ENCODE measurements around the gene OTULIN. TPM values are rescaled to one million over a fixed set of nuclear protein-coding genes. Genes with fewer than 3 reads are reported as not detected.

The OTULIN gene
- total and polyA plus RNA-seq, 2 of the 13 experiments (the other 11 are each of a cell fraction or from before 2014, with no cell fraction given) = 7.0 to 34.8 TPM

DNA sequence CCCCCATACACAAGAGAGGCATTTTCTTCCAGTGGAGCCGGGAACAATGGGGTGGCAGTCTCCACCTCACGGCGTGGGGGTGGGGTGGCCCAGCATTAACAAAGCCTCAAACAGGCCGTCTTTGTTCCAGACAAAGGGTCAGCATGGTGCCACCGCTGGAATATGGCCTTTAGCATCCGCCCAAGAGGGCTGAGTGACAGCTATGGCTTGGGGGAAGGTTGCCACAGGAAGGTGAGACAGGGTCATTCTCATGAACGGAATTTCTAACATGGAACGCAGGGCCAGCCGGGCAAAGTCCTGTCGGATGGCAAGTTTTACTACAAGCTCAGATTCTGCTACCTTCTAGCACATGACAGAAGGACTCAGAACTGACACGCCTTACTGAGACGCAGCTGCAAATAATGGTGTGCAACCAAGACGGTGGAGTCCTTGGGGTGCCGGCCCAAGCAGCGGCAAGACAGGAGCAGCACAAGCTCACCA lies 64.0 kb downstream of the OTULIN start (continued):
- TF ChIP-seq TBL1XR1 (IDR thresholded peaks at IDR 0.05; ENCODE audit: borderline replicate concordance, low read length, partially characterized antibody) (peak; percentile 93), ZNF569 (CRISPR knock-in tag; IDR thresholded peaks at IDR 0.05; ENCODE audit: borderline replicate concordance) (no peak), ARNTL (CRISPR knock-in tag; IDR thresholded peaks at IDR 0.05) (no peak), NCOR1 (IDR thresholded peaks at IDR 0.05; ENCODE audit: borderline replicate concordance, low read length) (peak; percentile 99), ZNF446 (CRISPR knock-in tag; IDR thresholded peaks at IDR 0.05) (no peak), DNMT1 (CRISPR knock-in tag; IDR thresholded peaks at IDR 0.05) (no peak), ZNF335 (CRISPR knock-in tag; IDR thresholded peaks at IDR 0.05) (no peak), STAT5B (CRISPR knock-in tag; IDR thresholded peaks at IDR 0.05) (no peak), SETDB1 (CRISPR knock-in tag; IDR thresholded peaks at IDR 0.05; ENCODE audit: borderline replicate concordance) (no peak)
- TF ChIP-seq, protein P1, sequence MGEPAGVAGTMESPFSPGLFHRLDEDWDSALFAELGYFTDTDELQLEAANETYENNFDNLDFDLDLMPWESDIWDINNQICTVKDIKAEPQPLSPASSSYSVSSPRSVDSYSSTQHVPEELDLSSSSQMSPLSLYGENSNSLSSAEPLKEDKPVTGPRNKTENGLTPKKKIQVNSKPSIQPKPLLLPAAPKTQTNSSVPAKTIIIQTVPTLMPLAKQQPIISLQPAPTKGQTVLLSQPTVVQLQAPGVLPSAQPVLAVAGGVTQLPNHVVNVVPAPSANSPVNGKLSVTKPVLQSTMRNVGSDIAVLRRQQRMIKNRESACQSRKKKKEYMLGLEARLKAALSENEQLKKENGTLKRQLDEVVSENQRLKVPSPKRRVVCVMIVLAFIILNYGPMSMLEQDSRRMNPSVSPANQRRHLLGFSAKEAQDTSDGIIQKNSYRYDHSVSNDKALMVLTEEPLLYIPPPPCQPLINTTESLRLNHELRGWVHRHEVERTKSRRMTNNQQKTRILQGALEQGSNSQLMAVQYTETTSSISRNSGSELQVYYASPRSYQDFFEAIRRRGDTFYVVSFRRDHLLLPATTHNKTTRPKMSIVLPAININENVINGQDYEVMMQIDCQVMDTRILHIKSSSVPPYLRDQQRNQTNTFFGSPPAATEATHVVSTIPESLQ (CRISPR knock-in tag; conservative IDR thresholded peaks at IDR 0.05) = no peak
- TF ChIP-seq, protein P2, sequence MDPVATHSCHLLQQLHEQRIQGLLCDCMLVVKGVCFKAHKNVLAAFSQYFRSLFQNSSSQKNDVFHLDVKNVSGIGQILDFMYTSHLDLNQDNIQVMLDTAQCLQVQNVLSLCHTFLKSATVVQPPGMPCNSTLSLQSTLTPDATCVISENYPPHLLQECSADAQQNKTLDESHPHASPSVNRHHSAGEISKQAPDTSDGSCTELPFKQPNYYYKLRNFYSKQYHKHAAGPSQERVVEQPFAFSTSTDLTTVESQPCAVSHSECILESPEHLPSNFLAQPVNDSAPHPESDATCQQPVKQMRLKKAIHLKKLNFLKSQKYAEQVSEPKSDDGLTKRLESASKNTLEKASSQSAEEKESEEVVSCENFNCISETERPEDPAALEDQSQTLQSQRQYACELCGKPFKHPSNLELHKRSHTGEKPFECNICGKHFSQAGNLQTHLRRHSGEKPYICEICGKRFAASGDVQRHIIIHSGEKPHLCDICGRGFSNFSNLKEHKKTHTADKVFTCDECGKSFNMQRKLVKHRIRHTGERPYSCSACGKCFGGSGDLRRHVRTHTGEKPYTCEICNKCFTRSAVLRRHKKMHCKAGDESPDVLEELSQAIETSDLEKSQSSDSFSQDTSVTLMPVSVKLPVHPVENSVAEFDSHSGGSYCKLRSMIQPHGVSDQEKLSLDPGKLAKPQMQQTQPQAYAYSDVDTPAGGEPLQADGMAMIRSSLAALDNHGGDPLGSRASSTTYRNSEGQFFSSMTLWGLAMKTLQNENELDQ (CRISPR knock-in tag; IDR thresholded peaks at IDR 0.05; ENCODE audit: borderline replicate concordance) = no peak
- TF ChIP-seq, protein P3, sequence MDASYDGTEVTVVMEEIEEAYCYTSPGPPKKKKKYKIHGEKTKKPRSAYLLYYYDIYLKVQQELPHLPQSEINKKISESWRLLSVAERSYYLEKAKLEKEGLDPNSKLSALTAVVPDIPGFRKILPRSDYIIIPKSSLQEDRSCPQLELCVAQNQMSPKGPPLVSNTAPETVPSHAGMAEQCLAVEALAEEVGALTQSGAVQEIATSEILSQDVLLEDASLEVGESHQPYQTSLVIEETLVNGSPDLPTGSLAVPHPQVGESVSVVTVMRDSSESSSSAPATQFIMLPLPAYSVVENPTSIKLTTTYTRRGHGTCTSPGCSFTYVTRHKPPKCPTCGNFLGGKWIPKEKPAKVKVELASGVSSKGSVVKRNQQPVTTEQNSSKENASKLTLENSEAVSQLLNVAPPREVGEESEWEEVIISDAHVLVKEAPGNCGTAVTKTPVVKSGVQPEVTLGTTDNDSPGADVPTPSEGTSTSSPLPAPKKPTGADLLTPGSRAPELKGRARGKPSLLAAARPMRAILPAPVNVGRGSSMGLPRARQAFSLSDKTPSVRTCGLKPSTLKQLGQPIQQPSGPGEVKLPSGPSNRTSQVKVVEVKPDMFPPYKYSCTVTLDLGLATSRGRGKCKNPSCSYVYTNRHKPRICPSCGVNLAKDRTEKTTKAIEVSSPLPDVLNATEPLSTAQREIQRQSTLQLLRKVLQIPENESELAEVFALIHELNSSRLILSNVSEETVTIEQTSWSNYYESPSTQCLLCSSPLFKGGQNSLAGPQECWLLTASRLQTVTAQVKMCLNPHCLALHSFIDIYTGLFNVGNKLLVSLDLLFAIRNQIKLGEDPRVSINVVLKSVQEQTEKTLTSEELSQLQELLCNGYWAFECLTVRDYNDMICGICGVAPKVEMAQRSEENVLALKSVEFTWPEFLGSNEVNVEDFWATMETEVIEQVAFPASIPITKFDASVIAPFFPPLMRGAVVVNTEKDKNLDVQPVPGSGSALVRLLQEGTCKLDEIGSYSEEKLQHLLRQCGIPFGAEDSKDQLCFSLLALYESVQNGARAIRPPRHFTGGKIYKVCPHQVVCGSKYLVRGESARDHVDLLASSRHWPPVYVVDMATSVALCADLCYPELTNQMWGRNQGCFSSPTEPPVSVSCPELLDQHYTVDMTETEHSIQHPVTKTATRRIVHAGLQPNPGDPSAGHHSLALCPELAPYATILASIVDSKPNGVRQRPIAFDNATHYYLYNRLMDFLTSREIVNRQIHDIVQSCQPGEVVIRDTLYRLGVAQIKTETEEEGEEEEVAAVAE (CRISPR knock-in tag; IDR thresholded peaks at IDR 0.05; ENCODE audit: borderline replicate concordance) = no peak
- TF ChIP-seq, protein P4, sequence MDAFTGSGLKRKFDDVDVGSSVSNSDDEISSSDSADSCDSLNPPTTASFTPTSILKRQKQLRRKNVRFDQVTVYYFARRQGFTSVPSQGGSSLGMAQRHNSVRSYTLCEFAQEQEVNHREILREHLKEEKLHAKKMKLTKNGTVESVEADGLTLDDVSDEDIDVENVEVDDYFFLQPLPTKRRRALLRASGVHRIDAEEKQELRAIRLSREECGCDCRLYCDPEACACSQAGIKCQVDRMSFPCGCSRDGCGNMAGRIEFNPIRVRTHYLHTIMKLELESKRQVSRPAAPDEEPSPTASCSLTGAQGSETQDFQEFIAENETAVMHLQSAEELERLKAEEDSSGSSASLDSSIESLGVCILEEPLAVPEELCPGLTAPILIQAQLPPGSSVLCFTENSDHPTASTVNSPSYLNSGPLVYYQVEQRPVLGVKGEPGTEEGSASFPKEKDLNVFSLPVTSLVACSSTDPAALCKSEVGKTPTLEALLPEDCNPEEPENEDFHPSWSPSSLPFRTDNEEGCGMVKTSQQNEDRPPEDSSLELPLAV (CRISPR knock-in tag; conservative IDR thresholded peaks at IDR 0.05; ENCODE audit: low read depth) = no peak
- TF ChIP-seq, protein P5, sequence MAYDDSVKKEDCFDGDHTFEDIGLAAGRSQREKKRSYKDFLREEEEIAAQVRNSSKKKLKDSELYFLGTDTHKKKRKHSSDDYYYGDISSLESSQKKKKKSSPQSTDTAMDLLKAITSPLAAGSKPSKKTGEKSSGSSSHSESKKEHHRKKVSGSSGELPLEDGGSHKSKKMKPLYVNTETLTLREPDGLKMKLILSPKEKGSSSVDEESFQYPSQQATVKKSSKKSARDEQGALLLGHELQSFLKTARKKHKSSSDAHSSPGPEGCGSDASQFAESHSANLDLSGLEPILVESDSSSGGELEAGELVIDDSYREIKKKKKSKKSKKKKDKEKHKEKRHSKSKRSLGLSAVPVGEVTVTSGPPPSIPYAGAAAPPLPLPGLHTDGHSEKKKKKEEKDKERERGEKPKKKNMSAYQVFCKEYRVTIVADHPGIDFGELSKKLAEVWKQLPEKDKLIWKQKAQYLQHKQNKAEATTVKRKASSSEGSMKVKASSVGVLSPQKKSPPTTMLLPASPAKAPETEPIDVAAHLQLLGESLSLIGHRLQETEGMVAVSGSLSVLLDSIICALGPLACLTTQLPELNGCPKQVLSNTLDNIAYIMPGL (CRISPR knock-in tag; IDR thresholded peaks at IDR 0.05; ENCODE audit: borderline replicate concordance in 1 of 2, low read depth in 1 of 2) = peak in 1 of 2 experiments; percentile 50; a peak in 2 of 4 replicates

Data from HepG2 (cell line).